SIG-M5 (cell line): ENCODE data around the gene SEMG2.

Experiments used
- DNase-seq: peaks from one replicate; lab custom pipeline; 2025; lab: John Stamatoyannopoulos, UW

The SEMG2 gene

DNA sequence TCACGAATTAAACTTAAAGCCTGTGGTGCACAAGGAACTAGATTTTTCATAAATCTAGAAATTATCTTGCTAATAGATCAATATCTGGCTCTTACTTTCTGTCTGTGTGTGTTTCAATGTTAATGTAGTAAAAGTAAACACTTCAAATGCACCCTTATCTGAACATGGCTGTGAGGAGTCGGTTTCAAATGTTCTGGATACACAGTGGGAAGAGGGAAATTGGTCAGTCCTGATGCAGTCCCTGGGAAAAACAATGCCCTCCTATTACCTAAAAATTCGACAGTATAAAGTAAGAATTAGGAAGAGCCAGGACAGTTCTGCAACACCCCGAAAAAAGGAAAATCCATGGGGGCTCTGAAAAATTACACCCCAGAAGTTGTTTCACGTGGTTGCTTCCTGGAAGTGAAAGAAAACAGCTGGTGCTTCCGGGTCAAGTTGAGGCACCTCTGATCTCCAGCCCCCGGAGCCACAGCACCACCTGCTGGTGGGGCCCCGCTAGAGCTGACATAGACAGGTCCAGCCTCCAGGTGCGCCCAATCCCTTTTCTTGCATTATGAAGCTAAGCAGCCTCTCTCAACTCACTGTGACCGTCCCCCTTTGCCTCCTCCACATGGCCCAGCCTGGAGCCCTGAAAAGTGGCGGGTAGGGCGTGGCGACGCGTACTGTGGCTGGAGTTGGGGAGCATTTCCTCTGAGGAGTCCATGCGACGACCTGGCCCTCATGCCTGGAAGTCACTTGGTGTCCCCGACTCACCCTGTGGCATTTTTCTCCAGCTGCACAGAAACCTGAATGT, 8.3 kb downstream of the SEMG2 start:
- no peak for DNase-seq

DNA sequence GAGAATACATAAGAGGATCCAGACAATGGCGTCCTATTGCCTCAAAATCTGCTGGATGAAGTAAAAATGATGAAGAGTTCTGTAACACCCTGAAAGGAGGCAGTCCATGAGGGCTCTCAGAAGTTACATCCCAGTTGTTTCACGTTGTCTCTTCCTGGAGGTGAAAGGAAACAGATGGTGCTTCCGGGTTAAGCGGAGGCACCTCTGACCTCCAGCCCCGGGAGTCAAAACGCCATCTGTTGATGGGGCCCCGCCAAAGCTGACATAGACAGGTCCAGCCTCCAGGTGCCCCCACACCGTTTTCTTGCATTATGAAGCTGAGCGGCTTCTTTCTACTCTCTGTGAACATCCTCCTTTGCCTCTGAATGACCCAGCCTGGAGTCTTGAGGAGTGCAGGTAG, 9.5 kb downstream of the SEMG2 start:
- no peak for DNase-seq

DNA sequence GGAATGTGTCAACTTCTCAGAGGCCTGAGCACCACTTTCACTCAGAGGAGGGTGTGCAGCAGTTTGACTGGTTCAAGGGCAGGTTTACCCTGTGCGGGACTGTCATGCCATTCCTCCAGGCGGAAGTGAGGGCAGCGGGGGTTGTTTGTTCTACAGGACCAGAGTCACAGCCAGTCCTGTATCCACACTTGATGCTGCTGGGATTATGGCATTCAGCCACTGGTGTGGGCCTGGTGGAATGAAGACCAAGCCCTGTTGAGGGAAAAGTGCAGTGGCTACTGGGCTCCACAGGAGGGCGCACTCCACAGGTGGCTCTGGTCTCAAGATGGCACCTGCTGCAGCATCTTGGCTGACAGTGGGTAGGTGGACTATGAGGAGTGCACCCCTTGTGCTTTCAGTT, 14.8 kb downstream of the SEMG2 start:
- no peak for DNase-seq

DNA sequence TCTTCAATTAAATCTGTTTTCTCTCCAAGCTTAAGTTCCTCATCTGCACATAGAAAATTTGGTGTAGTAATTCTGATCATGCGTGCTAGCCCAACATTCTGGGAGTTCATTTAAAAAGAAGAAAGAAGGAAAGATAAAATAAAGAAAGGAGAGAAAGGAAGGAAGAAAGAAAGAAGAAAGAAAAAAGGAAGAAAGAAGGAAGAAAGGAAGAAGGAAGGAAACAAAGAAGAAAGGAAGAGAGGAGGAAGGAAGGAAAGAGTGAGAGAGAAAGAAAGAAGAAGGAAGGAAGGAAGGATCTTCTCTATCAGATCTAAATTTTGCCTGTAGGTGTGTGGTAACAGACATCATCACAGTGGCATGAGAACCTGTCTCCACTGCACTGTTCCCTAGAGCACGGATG, 17.0 kb downstream of the SEMG2 start:
- no peak for DNase-seq

DNA sequence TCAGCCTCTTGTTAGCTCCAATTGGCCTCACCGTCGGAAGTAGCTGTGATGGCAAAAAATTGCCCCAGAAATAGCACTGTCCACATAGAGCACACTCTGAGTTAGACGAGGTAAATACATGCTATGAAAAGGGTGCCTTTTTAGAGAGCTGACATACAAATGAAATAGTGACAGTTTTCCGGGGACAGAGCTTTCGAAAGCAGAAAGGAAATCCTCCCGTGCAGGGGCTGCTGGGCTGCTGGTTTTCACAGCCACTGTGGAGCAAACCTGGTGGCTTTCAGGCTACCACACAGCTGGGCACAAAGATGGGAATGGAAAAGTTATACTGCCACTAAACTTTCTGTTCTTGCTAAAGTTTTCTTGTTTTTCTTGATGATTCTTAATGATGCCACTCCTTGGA, 24.9 kb downstream of the SEMG2 start:
- DNase-seq: no peak

DNA sequence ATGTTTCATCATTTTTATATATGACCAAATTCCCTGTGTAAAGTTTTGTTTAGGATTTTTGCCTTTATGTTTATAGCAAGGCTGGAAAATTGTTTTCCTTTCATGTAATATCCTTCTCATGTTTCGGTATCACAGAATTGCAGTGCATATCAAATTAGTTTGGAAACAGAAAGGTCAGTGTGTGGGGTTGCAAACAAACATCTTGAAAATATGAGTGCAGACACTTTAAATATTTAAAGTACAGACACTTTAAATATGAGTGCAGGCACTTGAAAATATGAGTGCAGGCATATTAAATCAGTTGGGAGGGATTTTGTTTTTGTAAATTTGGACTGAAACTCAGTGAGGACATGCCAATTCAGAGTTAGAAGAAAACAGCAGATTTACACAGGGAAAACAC, 26.7 kb downstream of the SEMG2 start:
- no peak for DNase-seq

DNA sequence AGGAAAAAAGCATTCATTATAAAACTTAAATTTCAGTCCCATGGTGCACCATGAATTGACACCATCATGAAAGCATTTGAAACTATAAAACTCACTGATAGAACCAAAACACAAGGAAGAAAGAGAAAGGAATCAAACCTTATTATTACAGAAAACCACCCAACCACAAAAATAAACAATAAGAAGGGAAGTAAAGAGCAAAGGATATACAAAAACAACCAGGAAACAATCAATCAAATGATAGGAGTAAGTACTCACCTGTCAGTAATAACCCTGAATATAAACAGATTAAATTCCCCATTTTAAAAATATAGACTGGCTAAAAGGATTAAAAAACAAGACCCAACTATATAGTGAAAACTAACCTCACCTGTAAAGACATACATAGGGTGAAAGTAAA, 27.4 kb downstream of the SEMG2 start:
- DNase-seq: no peak

DNA sequence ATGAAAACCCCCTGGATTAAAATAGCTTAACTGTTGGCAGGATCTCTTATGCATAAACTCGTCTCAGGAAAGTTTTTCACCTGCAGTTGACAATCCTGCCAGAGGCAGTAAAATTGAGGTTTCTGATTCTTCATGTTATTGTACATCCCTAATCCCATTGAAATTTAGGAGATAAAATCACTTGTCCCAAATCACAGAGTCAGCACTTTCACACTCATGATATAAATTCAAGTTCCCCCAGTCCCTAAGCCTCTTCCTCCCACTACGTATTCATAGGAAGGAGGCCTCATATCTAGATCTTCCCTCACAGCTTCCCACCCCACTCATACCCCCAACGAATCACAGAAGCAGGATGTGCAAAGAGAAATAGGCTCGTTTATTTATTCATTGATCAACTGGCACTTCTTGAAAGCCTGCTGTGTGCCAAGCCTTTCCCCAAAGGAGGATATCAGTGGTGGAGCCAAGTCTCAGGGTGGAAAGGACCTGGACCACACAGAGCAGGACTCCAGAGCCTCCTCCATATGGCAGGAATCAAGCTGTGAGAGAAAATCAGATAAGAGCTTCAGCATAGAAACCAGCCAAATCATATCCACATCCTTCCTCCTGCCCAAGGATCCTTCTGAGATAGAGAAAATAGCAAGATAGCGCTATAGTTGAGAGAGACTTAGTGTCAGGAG, 30.8 kb downstream of the SEMG2 start:
- DNase-seq: no peak

DNA sequence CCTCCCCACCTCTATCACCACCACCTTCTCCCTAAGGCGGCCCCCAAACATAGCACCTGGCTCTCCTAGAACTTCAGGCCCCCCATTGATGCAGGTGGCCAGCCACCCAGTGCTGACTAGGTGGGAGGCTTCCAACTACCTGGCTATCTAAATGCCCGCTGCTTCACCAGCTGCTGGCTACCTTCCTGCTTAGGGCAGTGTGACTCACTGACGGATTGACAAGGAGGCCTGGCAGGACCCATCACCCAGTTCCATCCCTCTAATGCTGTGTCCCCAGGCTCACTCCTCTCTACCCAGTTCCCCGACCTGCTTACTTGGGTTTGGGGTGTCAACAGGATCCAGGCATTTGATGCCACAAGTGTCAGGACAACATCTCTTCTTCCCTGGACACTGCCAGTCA, 32.1 kb downstream of the SEMG2 start:
- DNase-seq: no peak

DNA sequence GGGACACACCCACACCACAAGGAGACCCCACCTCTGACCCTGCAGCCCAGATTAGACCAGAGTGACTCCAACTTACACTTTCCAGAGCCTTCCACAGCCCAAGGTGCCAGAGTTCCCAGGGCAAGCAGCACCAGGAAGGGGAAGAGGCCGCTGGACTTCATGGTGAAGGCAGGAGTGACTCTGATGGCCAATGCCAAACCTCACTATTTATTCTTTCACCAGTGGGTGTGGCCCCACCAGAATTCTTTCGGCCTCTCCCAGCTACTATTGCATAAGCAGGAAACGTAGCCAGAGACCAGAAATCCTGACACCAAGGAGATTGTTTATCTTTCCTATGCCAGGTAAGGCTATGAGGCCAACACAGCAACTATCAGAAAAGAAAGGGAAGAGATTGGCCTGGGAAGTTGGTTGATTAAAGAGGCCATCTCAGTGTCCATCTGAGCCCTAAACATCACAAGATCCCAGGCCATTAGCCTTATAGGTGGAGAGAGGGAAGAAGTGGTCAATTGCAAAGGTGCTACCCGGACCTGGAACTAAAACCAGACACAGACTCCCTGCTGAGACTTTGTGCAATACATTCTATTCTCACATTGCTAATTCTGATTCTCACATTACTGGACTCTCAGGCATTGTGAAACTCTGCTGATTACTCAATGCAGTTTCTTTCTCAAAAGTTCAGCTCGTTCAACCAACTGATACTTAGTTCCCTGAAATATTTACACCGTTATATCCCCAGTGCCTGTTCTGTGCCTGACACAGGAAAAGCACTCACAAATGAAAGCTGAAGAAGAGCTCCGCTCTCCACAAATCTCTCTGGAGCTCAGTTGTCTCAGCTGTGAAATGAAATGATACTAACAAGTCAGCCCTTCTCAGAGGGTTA, 33.5 kb downstream of the SEMG2 start, which contains the start of gene SLPI:
TSS of gene SLPI (minus strand) at position 182 of the 880 bp plus-strand sequence. CDS start at position 161, 21 bp downstream.
- DNase-seq: peak; percentile 84

DNA sequence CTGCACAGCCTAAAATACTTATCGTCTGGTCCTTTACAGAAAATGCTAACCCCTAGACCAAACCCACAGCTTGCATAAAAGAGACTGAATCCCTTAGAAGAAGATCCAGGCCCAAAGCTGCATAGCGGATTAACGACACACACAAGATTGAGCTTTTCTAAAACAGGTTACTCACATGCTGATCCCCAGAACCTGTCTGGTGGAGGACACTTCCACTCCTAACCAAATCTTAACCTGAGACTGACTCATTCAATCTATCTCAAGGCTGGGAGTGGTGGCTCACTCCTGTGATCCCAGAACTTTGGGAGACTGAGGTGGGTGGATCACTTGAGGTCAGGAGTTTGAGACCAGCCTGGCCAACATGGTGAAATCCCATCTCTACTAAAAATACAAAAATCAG, 36.0 kb downstream of the SEMG2 start:
- DNase-seq: no peak

DNA sequence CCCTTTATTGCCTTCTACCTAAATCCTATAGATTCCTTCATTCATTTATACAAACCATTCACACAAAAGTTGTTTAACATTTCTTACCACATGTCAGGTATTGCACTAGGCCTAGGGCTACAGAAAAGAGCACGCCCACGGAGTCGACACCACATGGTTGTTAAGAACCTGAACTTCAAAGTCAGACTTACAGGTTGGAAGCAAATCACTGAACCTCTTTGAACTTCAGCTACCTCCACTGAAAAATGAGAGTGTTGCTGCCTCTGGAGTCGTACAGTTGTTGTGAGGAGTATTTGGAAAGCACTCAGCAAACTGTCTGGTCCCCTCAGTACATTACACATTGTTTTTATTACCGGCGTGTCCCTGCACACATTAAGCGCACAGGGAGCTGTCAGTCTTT, 36.5 kb downstream of the SEMG2 start:
- no peak for DNase-seq

DNA sequence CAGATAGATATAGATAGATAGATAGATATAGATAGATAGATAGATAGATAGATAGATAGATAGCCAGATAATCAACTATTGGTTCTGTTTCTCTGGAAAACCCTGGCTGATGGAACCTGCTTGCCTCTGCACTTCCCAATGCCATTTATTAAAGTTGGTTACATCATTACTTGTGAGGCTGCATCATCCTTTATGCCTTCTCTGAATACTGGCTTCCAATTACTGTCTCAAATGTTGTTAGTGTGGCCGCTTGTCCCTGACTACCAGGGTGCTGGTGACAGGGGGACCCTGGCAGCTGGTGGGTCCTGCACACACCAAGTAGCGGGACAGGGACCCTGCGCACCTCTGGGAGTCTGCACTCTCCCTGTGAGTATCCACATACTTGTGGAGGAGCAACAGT, 37.1 kb downstream of the SEMG2 start:
- no peak for DNase-seq

DNA sequence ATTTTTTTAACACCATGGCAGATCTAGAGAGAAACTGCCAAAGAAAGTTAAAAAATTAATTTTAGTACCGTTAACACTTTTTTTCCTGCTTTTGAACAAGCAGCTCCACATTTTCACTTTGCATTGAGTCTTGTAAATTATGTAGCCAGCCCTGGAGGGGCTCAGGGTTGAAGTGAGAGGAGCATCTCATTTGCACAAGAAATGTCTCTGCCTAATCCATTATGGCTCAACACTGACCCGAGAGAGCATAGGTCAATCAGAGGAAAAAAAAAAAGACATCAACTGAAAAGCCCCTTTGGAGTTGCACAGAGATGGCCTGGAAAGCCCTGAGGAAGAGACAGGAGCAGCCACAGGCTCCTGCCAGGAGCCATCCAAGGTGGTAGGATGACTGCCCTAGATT, 37.5 kb downstream of the SEMG2 start:
- DNase-seq: no peak

DNA sequence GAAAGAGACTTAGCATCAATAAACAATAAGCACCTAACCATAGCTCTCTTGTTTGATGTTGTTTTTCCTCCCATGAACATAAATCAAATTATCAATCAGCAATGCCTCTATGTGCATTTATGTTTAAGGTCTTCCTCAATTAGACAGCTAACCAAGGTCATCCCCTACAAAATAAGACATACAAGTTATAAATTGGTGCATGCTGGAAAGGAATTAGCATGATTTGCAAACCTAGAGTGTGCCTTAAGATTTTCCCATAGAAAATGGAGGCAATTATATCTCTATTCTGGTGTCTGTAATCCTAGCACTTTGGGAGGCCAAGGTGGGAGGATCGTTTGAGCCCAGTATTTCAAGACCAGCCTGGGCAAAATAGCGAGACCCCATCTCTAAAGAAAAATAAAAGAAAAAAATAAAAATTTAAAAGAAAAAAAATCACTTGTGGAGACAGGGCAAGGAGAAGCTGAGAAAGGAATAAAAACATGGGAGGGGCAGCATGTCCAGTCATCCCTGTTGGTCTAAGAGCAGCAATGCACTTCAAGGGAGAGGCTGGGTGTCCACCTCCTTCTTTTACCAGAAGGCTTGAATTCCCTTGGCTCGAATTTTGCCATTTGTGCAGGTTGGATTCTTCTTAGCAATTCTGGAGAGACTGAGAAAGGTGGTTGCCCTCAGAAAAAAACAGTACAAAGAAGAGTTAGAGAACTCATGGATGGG, 42.5 kb downstream of the SEMG2 start:
- DNase-seq: no peak

DNA sequence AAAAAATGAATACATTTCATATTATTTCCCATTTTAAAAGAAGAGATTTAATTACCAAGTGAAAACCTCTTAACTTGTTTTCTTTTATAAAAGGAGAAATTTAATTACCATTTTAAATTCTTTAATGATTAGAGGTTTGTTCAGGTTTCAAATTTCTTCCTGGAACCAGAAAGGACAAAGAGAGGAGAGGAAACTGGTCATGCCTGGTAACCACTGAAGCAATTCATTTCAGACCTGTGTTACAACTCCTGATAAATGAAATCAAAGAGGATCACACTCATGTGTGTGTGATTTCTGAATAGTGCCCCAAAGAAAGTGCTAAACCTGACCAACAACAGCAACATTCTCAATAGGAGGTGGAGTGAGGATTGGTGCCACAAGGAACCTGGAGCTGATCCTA, 45.8 kb downstream of the SEMG2 start:
- no peak for DNase-seq

DNA sequence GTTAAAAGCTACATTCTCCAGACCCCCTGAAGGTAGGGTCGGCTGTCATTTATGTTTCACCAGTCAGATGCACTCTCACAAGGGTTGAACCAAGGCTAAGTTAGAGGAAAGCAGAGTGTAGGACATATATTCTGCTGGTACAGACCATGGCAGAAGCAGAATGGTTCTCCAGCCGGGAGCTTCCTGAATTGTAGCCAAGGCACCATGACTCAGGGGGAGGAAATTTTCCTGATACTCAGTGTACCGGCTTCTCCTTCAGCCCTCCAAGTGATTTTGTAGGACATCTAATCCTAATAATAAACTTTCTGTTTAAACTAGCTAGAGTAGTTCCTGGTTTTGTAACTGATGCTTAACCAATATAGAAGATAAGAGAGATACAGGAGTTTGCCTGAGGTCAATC, 47.4 kb downstream of the SEMG2 start:
- DNase-seq: no peak

DNA sequence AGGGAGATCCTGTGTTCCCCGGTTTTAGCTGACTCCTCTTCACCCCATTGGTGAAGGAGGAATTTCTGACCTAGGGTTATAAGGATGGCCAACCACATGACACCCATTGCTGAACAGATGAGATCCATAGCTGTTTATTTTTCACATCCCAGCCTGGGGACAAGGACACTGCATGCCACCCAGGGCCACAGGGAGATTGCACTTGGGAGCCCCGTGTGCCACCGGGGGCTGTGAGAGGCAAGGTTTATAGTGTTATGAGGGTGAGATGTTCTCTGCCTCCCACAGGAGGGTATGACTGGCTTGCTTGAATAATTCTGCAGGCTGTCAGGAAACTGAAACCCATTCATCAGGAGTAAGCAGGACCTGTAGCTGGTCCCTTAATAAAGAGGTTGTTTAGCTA, 47.9 kb downstream of the SEMG2 start:
- DNase-seq: no peak

DNA sequence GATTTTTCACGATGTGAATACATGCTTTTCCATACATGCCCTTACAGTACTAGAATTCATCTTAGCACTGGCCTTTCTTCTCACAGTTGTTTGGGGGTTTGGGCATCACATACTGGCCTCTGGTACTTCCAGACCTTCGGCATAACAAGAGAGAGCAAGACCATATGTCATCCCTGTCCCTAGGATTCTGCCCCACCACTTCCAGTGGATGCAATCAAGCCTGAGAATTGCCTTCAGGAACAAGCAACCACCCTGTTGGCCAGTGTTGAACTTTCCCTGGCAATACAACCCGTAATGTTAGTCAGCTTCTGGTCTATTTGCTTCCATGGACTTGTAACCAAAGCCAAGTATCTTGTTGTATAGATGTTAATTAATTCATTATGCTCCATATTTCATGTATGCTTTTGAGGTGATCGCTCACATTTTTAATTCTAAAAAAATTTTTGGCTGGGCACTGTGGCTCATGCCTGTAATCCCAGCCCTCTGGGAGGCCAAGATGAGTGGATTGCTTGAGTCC, 48.6 kb downstream of the SEMG2 start:
- no peak for DNase-seq
